PC-9 (cell line): Measurements from ENCODE around the gene ZSCAN21.

Experiments
- CTCF ChIP-seq: fragments of 200-600 bp; sonication (generic); conservative IDR thresholded peaks from 2 replicates; pipeline ENCODE4 v1.6.1; 2017; ENCODE audit warnings: mixed run types, antibody characterized with exemption, mild to moderate bottlenecking, moderate library complexity
- EZH2 ChIP-seq: fragments of 200-600 bp; sonication (generic); IDR thresholded peaks from 2 replicates; pipeline ENCODE4 v1.8.0; 2017; ENCODE audit warnings: antibody characterized with exemption, low read depth

- TF ChIP-seq CTCF (no peak), EZH2 (no peak)
Observed at GRCh38 chr7:100072462-100072861, 22.9 kb downstream of the ZSCAN21 start.
